Fibroblast of skin of right quadriceps (primary cell): Measurements from ENCODE around the gene AFP.

Source experiments
- DNase-seq: peaks from one replicate; pipeline ENCODE4 v3.0.0-alpha.2; 2013

AFP gene

DNA sequence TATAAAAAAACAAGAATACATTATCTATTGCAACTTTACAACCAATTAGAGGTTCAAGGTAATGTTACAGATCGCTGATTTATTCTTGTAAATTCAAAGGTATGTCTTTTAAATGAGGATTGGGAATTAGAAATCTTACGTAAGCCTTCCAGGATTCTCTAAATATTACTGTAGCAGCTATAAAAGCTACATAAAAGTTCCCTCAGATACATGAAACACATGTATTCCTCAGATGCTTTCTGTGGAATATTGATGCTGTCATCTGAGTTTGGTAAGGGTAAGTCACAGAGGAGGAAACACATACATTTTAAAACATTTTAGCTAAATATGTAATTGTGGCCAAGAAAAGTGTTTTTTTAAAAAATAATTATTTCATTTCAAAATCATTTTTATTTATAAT lies 3.4 kb downstream of the AFP start:
- no peak for DNase-seq

DNA sequence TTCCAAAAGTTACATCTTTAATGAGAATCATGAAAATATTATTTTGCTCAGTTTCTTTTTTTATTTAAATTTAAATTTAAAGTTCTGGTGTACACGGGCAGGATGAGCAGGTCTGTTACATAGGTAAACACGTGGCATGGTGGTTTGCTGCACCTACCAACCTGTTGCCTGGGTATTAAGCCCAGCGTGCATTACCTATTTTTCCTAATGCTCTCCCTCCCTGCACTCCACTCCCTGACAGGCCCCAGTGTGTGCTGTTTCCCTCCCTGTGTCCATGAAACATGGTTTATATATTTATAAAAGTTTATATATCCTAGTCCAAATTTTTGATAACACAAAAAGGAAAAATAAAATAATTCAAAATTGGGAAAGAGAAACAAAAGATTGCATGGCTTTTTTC lies 4.0 kb downstream of the AFP start:
- no peak for DNase-seq

DNA sequence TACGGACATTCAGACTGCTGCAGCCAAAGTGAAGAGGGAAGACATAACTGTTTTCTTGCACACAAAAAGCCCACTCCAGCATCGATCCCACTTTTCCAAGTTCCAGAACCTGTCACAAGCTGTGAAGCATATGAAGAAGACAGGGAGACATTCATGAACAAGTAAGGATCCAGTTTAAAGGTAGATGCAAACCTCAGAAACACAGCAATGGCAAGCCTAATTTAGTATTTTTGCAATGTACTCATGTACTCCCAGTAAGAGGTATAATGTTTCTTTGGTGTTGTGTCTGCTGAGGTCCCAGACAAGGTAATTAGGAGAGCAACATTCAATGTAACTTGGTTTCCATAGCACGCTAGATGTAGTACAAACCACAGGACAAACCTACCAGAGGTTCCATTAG lies 4.6 kb downstream of the AFP start:
- DNase-seq, result no peak

DNA sequence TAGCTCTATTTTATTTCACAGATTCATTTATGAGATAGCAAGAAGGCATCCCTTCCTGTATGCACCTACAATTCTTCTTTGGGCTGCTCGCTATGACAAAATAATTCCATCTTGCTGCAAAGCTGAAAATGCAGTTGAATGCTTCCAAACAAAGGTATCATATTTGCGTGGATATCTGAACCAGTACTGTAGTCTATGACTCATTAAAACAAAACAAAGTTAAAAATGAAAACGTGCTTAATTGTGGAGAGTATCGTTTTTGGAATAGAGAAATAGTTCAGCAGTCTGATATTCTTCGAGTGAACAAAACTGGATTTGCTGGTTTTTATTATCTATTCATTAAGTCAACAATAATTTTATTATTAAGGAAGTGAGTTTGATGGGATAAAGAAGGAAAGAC lies 6.3 kb downstream of the AFP start:
- DNase-seq, result no peak

DNA sequence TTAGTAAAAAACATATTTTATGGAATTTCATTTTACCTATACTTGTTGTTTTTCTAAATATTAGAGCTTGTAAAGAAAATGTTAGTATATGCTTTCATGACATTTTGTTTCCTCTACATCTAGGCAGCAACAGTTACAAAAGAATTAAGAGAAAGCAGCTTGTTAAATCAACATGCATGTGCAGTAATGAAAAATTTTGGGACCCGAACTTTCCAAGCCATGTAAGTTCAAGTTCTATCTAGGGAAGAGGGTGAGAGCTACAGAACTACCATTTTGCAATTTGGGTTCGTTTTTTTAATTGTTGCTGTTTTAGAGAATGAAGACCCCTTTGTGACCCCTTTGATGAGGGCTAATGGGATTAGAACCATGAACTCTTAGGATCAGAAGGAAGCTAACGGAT lies 7.2 kb downstream of the AFP start:
- no peak for DNase-seq

DNA sequence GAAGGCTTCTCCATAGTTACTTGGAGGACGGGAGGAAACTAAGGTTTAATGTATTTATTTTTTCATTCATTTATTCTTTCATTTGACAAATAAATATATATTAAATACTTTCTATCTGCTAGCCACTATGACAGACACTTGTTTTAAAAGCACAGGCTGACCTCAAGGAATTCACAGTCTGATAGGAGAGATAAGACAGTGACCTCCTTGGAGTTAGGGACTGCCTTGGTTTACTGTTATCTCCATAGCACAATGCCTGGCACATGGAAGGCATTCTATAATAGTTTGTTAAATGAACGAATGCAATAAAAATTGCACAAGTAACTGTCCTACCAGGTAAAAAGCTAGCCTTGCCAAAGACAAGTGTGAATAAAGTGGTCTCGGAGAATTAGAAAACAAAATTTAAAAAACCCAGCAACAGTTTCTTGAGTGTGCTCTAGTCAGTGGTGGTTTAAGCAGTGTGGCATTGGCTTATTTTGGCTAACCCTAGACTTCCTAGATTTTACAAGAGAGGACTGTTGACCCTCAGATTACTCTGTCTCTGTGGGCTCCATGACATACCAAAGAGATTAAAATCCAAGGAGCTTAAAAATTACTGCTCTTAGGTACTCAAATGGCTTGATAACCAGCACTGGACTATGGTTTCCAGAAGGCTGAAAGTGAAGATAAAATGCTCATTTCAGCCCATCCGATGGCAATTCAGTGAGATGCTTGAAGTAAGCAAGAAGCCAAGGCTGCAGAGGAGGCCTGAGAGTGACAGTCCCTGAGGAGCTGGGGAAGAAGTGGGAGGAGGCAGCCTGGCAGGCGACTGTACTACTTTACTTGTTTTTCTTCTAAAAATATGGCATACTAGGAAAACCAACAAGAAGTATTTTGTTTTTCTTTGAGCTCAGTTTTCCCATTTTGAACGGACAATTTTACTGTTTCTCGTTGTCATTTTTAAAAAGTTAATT lies 9.6 kb downstream of the AFP start:
- DNase-seq, result no peak

DNA sequence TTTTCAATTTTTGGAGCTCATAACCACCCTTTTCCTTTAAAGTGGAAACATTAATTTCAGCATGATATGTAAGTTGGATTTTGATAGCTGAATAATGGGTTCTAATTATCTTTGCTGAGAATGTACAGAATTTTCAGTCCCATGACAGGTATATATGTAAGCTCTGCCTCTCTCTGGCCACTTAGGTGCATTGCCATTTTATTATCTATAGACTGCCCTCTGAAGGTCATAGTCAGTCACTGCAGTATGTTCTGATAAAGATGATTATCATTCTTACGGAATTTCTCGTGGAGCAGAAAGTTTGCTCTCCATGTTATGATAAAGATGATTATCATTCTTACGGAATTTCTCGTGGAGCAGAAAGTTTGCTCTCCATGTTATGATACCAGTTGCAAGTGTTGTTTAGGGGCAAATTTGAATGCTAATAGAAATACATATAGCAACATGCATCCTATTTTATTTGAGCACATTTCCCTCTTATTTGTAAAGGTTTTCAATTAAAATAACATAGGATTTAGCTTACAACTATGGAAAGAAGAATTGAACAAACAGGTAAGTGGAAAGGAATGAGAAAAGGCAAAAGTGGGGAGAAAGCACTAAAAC lies 10.4 kb downstream of the AFP start:
- DNase-seq, result peak; percentile 36

DNA sequence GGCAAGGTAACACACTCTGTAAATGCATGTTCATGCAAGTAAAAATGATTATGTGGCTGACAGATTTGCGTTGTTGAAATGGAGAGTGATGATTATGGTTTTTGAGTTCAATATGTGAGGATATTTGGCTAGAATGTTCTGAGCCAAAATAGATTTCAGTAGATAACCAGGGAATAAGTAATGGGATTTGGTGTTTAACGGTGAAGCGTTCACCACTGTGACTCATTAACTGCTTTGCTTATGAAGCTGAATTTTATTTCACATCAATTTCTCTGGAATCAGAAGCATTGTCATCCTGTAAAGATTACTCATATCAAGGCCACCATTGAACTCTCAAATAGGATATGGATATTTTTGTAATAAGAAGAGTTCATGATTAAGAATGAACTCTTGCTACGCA lies 11.7 kb downstream of the AFP start:
- peak; percentile 54 for DNase-seq

DNA sequence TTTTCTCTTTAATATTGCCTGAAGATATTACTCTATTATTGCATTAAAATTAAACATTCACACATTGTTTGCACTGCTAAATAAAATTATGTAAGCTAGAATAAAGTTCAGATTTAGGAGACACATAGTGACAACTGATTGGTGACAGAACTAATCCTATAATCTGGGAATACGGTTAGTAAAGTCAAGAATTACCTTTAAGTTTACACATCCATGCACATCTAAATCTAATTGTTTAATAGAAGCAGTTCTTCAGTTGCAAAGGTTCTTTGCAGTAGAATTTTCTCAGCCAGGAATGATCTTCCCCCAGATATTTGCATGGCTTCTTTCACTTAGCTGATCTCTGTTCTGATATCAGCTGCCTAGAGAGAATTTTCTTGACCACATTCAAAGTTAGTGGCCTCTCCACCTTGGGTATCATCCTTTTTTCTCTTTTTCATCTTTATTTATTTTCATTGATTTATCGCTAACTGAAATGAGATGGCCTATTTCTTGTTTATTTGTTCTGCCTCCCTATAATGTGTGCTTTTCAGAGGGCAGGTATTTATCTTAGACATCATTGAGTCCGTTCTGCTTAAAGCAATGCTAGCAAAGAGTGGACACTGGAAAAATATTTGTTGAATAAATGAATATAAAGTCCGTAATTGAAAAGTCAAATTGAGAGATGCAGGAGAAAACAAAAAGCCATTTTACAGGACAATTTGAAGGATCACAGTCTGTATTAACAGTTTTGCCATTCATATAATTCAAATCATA lies 12.6 kb downstream of the AFP start:
- DNase-seq, result no peak

DNA sequence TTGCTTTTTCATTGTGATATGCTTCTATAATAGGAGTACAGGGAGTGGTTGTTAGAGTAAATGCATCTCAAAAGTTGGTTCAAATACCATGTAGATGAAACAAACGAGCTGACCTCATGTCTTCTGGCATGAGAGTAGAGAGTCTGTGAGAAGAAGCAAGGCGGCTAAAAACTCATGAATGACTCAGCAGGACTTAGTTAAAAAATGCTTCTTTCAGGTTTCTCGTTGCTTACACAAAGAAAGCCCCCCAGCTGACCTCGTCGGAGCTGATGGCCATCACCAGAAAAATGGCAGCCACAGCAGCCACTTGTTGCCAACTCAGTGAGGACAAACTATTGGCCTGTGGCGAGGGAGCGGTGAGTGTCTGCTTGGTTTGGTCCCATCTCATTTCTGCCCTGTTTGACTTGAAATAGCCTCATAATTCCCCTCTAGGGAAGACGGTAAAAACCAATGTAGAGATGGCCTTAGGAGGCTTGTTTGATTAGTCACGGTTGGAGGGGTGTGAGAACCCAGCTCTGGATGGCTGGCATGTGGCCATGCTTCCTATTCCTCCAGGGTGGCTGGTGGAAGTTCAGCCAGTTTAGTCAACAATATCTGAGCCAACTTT lies 14.5 kb downstream of the AFP start:
- DNase-seq, result peak; percentile 90

DNA sequence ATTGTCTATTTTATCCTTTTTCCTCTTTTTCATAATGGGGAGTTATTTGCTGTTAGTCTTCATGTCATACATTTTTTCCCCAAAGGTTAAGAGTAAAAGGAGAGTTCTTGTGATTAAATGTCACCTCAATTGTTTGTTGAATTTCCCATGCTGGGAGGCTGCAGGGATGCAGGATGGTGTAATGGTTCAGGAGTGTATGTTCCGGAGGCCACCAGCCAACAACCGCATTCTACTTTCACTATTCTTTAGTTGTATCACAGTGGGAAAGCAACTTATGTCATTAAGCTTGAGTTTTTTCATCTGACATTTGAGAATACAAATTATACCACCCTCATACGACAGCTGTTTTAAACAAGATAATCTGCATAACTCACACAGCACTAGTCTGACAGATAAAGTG lies 15.4 kb downstream of the AFP start:
- DNase-seq, result peak; percentile 14

DNA sequence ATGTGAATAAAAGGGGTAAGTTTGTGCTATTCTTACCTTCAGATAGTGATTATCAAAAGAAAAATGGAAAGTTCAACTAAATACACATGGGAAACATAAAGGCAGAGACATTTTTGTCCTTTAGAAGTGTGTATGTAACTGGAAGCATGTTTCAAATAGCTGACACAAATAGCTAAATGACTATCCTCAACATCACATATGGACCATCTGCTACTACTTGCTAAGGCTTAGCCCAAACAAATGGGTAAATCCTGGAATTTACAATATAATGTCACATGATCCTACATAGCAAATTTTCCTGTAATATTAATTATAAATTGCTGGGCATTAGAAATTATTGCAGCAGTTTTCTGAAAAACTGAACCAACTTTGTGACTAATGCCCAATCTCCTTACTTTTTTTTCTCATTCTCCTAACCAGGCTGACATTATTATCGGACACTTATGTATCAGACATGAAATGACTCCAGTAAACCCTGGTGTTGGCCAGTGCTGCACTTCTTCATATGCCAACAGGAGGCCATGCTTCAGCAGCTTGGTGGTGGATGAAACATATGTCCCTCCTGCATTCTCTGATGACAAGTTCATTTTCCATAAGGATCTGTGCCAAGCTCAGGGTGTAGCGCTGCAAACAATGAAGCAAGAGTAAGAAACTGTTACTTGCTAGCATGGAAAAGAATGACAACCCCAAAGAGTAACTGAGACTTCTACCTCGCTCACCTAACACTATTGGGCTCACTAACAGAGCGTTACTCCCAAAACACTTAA lies 16.1 kb downstream of the AFP start:
- no peak for DNase-seq

DNA sequence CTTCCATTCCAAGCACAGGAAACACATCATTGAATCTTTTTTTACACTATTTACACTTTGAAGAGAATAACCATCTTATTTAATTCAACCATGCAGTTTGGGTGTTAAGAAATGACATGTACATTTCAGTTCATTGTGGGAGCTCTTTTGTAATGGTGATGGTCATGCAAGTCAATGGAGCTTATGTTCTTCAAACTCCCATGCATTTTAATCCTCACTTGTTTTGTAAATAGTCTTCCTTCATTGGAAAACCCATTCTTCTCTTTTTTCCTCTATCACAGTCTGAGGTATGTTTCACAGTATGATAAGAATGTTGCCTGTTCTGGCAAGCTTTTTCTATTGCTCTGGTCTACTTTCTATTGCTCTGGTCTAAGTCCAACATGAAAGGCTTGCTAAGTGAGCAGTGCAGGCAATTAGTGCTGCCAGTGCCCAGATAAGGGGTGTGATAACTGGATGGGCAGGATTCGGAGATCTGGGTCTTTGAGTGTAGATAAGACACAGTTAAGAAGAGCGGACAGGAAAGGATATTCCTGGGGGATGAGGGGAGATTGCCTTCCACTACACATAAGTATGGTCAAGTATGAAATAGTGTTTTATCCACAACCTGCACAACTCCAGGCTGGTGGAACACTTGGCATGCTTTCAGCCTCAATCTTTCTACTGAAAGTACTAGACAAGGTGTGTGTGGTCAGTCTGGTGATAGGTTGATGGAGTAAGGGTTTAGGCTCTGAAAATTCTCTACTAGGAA lies 17.1 kb downstream of the AFP start:
- DNase-seq, result no peak

DNA sequence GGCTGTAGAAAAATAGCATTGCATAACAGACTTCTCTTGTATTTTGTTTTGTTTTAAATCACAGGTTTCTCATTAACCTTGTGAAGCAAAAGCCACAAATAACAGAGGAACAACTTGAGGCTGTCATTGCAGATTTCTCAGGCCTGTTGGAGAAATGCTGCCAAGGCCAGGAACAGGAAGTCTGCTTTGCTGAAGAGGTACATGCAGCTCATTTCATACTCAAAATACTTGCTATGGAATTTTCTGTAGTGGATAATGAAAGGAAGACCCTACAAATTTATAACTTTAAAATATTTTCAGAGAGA lies 17.6 kb downstream of the AFP start:
- DNase-seq, result no peak

DNA sequence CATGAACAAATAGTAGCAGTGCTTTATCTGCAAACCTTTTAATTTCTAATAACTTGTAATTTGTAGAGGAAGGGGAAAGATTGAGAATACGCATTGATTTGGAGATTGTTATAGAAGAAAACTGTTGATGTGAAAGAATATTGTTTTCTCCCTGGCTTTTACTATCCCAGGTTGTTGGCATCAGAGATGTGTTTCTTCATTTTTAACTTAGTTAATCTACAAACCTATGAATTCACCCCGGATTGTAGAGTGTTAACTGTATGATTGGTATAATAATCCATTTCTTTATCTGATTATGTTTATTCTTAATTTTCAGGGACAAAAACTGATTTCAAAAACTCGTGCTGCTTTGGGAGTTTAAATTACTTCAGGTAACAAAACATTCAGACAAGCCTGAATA lies 18.9 kb downstream of the AFP start:
- DNase-seq, result no peak

DNA sequence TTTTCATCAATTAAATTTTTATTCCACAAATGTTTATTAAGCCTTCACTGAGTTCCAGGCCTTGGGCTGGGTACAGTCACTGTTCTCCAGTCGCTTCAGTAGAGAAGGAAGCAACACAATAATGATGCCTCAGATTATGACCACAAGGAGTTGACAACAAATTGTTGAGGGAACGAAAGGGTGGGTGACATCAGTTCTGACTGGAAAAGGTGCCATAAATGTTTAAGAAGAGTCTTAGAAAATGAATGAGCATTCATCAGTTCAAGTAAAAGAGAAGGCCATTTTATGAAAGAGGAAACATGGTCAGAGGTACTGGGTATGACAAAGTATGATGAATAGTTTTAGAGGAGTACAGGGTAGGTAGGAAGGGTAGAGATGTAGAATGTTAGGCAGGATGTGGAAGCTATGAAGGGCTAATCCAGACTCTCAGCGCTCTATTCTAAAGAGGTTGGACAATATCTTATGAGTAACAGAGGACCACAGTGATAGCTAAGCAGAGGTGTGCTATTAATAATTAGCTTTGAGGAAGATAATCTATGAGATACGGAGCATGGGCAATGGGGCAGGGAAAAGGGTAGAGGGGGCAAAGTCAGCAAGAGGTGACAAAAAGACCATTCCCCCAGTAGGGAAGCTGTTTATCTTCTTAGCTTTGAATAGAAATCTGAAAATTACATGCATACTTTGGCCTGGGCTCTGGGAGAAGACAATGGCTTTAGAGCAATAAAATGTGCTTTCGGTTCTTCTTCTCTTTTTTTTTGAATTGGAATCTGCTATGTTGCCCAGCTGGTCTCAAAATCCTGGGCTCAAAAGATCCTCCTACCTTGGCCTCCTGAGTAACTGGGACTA lies 20.4 kb downstream of the AFP start:
- no peak for DNase-seq

DNA sequence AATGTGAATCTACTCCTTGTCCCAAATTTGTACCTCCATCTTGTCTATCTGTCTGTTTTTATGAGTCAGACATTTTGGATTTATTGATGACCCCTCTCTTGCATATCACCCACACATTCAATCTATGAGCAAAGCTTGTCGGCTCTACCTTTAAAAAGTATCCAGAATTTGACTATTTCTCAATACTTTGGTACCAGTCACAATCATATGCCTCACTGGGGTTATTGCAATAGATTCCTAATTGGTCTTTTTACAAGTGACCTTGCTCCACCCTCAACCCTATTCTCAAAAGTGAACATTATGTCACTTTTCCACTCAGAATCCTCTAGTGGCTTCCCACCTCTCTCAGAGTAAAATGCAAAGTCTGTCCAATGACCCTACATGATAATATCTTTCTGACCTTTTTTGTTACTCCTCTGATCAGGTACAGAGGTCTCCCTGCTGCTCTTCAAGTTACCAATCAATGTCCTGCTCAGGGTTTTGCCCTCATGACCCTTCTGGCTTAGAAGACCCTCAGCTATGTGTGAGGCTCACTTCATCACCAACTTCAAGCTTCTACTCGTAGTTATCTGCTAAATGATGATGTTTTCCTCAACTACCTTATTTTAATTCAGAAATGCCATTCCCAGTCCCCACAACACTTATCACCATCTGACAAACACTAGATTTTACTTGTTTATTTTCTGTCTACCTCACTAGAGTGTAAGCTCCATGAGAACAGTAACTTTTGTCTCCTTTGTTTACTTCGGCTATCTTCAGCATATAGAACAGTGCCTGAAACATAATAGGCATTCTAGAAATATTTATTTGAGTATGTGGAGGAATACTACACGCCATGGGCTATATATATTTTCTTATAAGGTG lies 22.4 kb downstream of the AFP start:
- no peak for DNase-seq

DNA sequence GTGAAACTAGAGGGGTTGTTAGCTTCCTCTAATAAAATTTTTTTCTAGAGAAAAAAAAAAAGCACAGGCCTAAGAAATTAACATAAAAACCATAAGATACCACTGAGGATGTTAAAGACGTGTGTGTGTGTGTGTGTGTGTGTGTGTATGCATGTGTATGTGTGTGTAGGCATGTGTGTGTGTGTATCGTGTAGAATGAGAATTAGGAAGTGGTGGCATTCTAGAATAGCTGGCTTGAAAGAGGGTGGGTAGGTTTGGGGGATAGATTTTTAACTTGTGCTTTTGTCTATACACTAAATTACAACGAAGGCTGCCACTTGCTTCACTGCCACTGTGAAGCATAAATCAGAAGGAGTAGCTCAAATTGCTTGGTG lies 23.0 kb downstream of the AFP start:
- DNase-seq, result no peak

DNA sequence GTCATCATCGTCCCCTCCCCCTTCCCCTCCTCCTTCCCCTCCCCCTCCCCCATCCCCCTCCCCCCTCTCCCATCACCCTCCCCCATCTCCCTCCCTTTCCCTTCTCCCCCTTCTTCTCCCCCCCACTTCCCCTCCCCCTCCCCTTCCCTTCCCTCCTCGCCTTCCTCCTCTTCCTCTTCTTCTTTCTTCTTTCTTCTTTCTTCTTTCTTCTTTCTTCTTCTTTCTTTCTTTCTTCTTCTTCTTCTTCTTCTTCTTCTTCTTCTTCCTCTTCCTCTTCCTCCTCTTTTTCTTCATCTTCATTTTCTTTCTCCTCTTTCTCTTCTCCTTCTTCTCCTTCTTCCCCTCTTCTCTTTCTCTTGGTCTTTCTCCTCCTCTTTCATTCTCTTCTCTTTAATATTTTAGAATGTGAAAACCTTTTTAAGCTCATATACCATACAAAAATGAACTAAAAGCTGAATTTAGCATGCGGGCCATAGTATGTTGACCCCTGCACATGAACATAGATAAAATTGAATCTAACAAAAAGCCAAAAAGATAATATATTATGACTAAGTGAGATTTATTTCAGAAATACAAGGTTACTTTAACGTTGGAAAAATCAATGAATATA lies 25.0 kb downstream of the AFP start:
- DNase-seq, result no peak

DNA sequence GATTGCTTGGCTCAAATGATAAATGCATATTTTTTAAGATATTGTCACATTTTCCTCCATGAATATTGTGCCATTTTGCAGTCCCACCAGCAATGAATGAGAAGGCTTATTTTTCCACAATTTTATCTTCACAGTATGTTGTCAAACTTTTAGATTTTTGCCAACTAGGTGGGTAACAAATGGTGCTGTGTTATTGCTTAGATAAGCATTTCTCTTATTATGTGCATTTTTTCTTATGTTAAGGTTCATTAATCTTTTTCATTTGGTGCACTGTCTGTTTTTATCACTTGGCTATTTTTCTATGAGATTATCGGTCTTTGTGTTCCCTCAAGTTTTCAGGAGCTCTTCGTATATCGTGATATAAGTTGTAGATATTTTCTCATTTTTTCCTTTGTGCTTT lies 32.1 kb downstream of the AFP start:
- DNase-seq, result no peak
